RWPE2 (cell line): ENCODE measurements around the gene RBM12.
A peak's percentile ranks its signal among the peaks of the same experiment; 100 is the strongest.
"Not testable (repeated sequence)": the region's sequence is repeated elsewhere in the genome, so short reads cannot be mapped to it uniquely, and the experiment has no call there.

Source experiments
- ATAC-seq: fragments of 200-7000 bp; cut with Tn5 transposase; 3 replicates; pipeline ENCODE4 v1.9.1; 2021; ENCODE audit warnings: low read depth
- DNase-seq: peaks from one replicate; pipeline ENCODE4 v3.0.0-alpha.2; 2020; ENCODE audit warnings: low spot score
- H3K27ac ChIP-seq: fragments of 450-650 bp; 2 replicates; pipeline ENCODE4 v1.5.1; 2017; ENCODE audit warnings: mild to moderate bottlenecking; ENCODE audit not compliant: poor library complexity, severe bottlenecking
- H3K27me3 ChIP-seq: fragments of 250-450 bp; sonication (Bioruptor Pico); 2 replicates; pipeline ENCODE4 v1.5.1; 2021; ENCODE audit warnings: mild to moderate bottlenecking, moderate library complexity; ENCODE audit not compliant: insufficient read depth, poor library complexity, severe bottlenecking
- H3K36me3 ChIP-seq: fragments of 250-450 bp; sonication (Bioruptor Pico); 2 replicates; pipeline ENCODE4 v1.5.1; 2020; ENCODE audit warnings: low read depth, mild to moderate bottlenecking, moderate library complexity
- H3K4me1 ChIP-seq: fragments of 250-450 bp; sonication (Bioruptor Pico); 2 replicates; pipeline ENCODE4 v1.5.1; 2021; ENCODE audit warnings: mild to moderate bottlenecking, moderate library complexity; ENCODE audit not compliant: insufficient read depth, poor library complexity, severe bottlenecking
- H3K4me3 ChIP-seq: fragments of 250-450 bp; sonication (Bioruptor Pico); 2 replicates; pipeline ENCODE4 v1.5.1; 2021; ENCODE audit warnings: mild to moderate bottlenecking, moderate library complexity; ENCODE audit not compliant: severe bottlenecking
- H3K9me3 ChIP-seq: fragments of 250-450 bp; sonication (Bioruptor Pico); 2 replicates; pipeline ENCODE4 v1.5.1; 2021; ENCODE audit warnings: mild to moderate bottlenecking, moderate library complexity; ENCODE audit not compliant: severe bottlenecking
- CTCF ChIP-seq: fragments of 450-650 bp; IDR thresholded peaks from one replicate; pipeline ENCODE4 v1.5.1; 2017; ENCODE audit warnings: mild to moderate bottlenecking, moderate library complexity; ENCODE audit not compliant: poor library complexity, severe bottlenecking

RBM12 gene

GRCh38 chr20:35695978-35696377 is 31.3 kb upstream of the RBM12 start:
- Histone ChIP-seq H3K4me3 (no peak overlapping the region), H3K27me3 (no peaks in the 10 kb centered on the region), H3K36me3 (peaks cover 72% of the 10 kb centered on the region), H3K27ac (no peak overlapping the region), H3K9me3 (no peaks in the 10 kb centered on the region), H3K4me1 (peaks cover 15% of the 10 kb centered on the region)
- no peak for TF ChIP-seq CTCF
- ATAC-seq, result no peak
- peak; percentile 16 for DNase-seq

GRCh38 chr20:35695245-35695749 is 30.6 kb upstream of the RBM12 start:
- ATAC-seq (no peak), DNase-seq (peak; percentile 32)
- Histone ChIP-seq H3K27me3 (no peaks in the 10 kb centered on the region), H3K36me3 (peaks cover 72% of the 10 kb centered on the region), H3K4me1 (peaks cover 10% of the 10 kb centered on the region), H3K27ac (no peak overlapping the region), H3K4me3 (no peak overlapping the region), H3K9me3 (no peaks in the 10 kb centered on the region)
- TF ChIP-seq CTCF, result no peak

GRCh38 chr20:35690265-35690664 is 25.6 kb upstream of the RBM12 start:
- ATAC-seq (no peak), DNase-seq (peak; percentile 45)
- Histone ChIP-seq H3K27me3 (no peaks in the 10 kb centered on the region), H3K9me3 (no peaks in the 10 kb centered on the region), H3K4me3 (no peak overlapping the region), H3K36me3 (peaks cover 89% of the 10 kb centered on the region), H3K4me1 (no peaks in the 10 kb centered on the region), H3K27ac (no peak overlapping the region)
- TF ChIP-seq CTCF, result no peak

- not testable (repeated sequence) for H3K27me3 ChIP-seq, H3K4me3 ChIP-seq, H3K9me3 ChIP-seq, ATAC-seq, H3K4me1 ChIP-seq, H3K27ac ChIP-seq
- DNase-seq, result peak; percentile 71
- TF ChIP-seq CTCF, result peak; percentile 79
- peaks cover 80% of the 10 kb centered on the region for H3K36me3 ChIP-seq
Measured at GRCh38 chr20:35686872-35687271, 22.2 kb upstream of the RBM12 start.

- not testable (repeated sequence) for H3K4me1 ChIP-seq, H3K9me3 ChIP-seq, H3K27ac ChIP-seq, H3K4me3 ChIP-seq, ATAC-seq, H3K27me3 ChIP-seq
- H3K36me3 ChIP-seq, result peaks cover 82% of the 10 kb centered on the region
- DNase-seq, result peak; percentile 38
Measured at GRCh38 chr20:35685368-35685767, 20.7 kb upstream of the RBM12 start.
